Ascending aorta (tissue), 2 donors: Measurements from ENCODE around the gene MAPK4. TPM values are rescaled to one million over a fixed set of nuclear protein-coding genes. Genes with fewer than 3 reads are reported as not detected.

Experiments used
- DNase-seq, 2 donors: peaks; one replicate each; pipeline ENCODE4 v3.0.0-alpha.2; 2019; ENCODE audit warnings: low spot score in 2 of 2
- H3K27ac ChIP-seq, 2 donors: fragments of 200-600 bp; sonication (generic); one replicate each; pipeline ENCODE4 v1.5.1; 2016 to 2017; ENCODE audit warnings: mild to moderate bottlenecking in 1 of 2
- H3K27me3 ChIP-seq: fragments of 200-600 bp; sonication (generic); one replicate; pipeline ENCODE4 v1.5.1; 2017
- H3K36me3 ChIP-seq, 2 donors: fragments of 200-600 bp; sonication (generic); one replicate each; pipeline ENCODE4 v1.5.1; 2016
- H3K4me1 ChIP-seq, 2 donors: fragments of 200-600 bp; sonication (generic); one replicate each; pipeline ENCODE4 v1.5.1; 2016 to 2017; ENCODE audit warnings: mild to moderate bottlenecking in 1 of 2
- H3K4me3 ChIP-seq, 2 donors: fragments of 200-600 bp; sonication (generic); one replicate each; pipeline ENCODE4 v1.5.1; 2016 to 2017; ENCODE audit warnings: mild to moderate bottlenecking in 1 of 2
- H3K9me3 ChIP-seq, 2 donors: fragments of 200-600 bp; sonication (generic); one replicate each; pipeline ENCODE4 v1.5.1; 2016
- CTCF ChIP-seq, 3 experiments: fragments of 200-600 bp in 2 of 3; fragments of 450-650 bp in 1 of 3; sonication (generic) in 2 of 3; IDR thresholded peaks; one replicate each; pipeline ENCODE4 v1.5.1; 2016 to 2019; ENCODE audit warnings: antibody characterized with exemption in 3 of 3, mild to moderate bottlenecking in 1 of 3, moderate library complexity in 1 of 3
- intact Hi-C: fragments of 100-400 bp; cut with DNase I; formaldehyde crosslinking; loops from one replicate; pipeline ENCODE4 v1.15.1; 2023
- total RNA-seq: library from RNA; depleted of rRNA; stranded (reverse); fragments of >200 nt; gene quantifications from one replicate; pipeline ENCODE4 v1.1.0, GENCODE V29; 2016

The MAPK4 gene
- total RNA-seq, 1 donor from 2014 or later = 1.2 TPM

- no peak for DNase-seq
- H3K27ac ChIP-seq = no peak overlapping the region
- TF ChIP-seq CTCF (IDR thresholded peaks at IDR 0.05) = no peak
- H3K36me3 ChIP-seq = no peaks in the 10 kb centered on the region
- H3K27me3 ChIP-seq = no peaks in the 10 kb centered on the region
- intact Hi-C loops = no loop called here
- peaks cover 0 to 3% of the 10 kb centered on the region in 2 donors for H3K4me1 ChIP-seq
- peaks cover 0 to 4% of the 10 kb centered on the region in 2 donors for H3K9me3 ChIP-seq
- no peak overlapping the region for H3K4me3 ChIP-seq
Observed at GRCh38 chr18:50661013-50661412, 101.1 kb downstream of the MAPK4 start.

- H3K27ac ChIP-seq = no peak overlapping the region
- peaks cover 0 to 3% of the 10 kb centered on the region in 2 donors for H3K4me1 ChIP-seq
- no peaks in the 10 kb centered on the region for H3K27me3 ChIP-seq
- peaks cover 0 to 4% of the 10 kb centered on the region in 2 donors for H3K9me3 ChIP-seq
- H3K4me3 ChIP-seq = no peak overlapping the region
- intact Hi-C loops = no loop called here
- TF ChIP-seq CTCF (IDR thresholded peaks at IDR 0.05) = no peak
- no peaks in the 10 kb centered on the region for H3K36me3 ChIP-seq
- no peak for DNase-seq
Observed at GRCh38 chr18:50662177-50662576, 102.3 kb downstream of the MAPK4 start.

GRCh38 chr18:50662775-50663383 lies 103.0 kb downstream of the MAPK4 start:
- no peak for DNase-seq
- no peak overlapping the region for H3K4me3 ChIP-seq
- H3K9me3 ChIP-seq = peaks cover 0 to 4% of the 10 kb centered on the region in 2 donors
- intact Hi-C loops = no loop called here
- peaks cover 0 to 3% of the 10 kb centered on the region in 2 donors for H3K4me1 ChIP-seq
- H3K27me3 ChIP-seq = no peaks in the 10 kb centered on the region
- TF ChIP-seq CTCF (IDR thresholded peaks at IDR 0.05) = no peak
- no peaks in the 10 kb centered on the region for H3K36me3 ChIP-seq
- H3K27ac ChIP-seq = no peak overlapping the region

GRCh38 chr18:50663626-50664441 lies 103.9 kb downstream of the MAPK4 start:
- H3K4me3 ChIP-seq = no peak overlapping the region
- intact Hi-C loops = no loop called here
- no peak for DNase-seq
- H3K36me3 ChIP-seq = no peaks in the 10 kb centered on the region
- peaks cover 0 to 3% of the 10 kb centered on the region in 2 donors for H3K4me1 ChIP-seq
- TF ChIP-seq CTCF (IDR thresholded peaks at IDR 0.05) = no peak
- H3K27ac ChIP-seq = no peak overlapping the region
- peaks cover 0 to 4% of the 10 kb centered on the region in 2 donors for H3K9me3 ChIP-seq
- no peaks in the 10 kb centered on the region for H3K27me3 ChIP-seq

- intact Hi-C loops = no loop called here
- Histone ChIP-seq H3K27ac (no peak overlapping the region), H3K36me3 (no peaks in the 10 kb centered on the region), H3K27me3 (no peaks in the 10 kb centered on the region), H3K9me3 (peaks cover 0 to 4% of the 10 kb centered on the region in 2 donors), H3K4me3 (no peak overlapping the region), H3K4me1 (peaks cover 0 to 3% of the 10 kb centered on the region in 2 donors)
- TF ChIP-seq CTCF (IDR thresholded peaks at IDR 0.05) = no peak
- no peak for DNase-seq
Observed at GRCh38 chr18:50665015-50665414, 105.1 kb downstream of the MAPK4 start.
